WTC11 (cell line): ENCODE measurements around the gene WDR49. TPM values are rescaled to one million over a fixed set of nuclear protein-coding genes. Genes with fewer than 3 reads are reported as not detected.

Source experiments
- ATAC-seq: fragments of 200-7000 bp; cut with Tn5 transposase; 2 replicates; pipeline ENCODE4 v1.10.0; 2021; ENCODE audit warnings: mild to moderate bottlenecking, moderate library complexity
- CTCF ChIA-PET: fragments of 300-600 bp; sonication (Branson Sonifier 250); formaldehyde crosslinking; loops from one replicate; lab custom pipeline; 2021; ENCODE audit warnings: antibody characterized with exemption; lab: Charles Lee
- POLR2A ChIA-PET: fragments of 350-600 bp; sonication (Branson Sonifier 250); formaldehyde crosslinking; loops from one replicate; lab custom pipeline; 2021; ENCODE audit warnings: antibody characterized with exemption; lab: Charles Lee
- DNase-seq: peaks from one replicate; pipeline ENCODE4 v3.0.0; 2021; ENCODE audit warnings: low spot score
- H3K27ac Mint-ChIP-seq: 2 replicates; pipeline ENCODE4 v1.8.0; 2021; ENCODE audit warnings: mixed read lengths
- H3K27me3 Mint-ChIP-seq: 2 replicates; pipeline ENCODE4 v1.8.0; 2021; ENCODE audit warnings: low read depth, mild to moderate bottlenecking, moderate library complexity, mixed read lengths
- H3K36me3 Mint-ChIP-seq: 2 replicates; pipeline ENCODE4 v1.8.0; 2021; ENCODE audit warnings: mixed read lengths
- H3K4me1 Mint-ChIP-seq: 2 replicates; pipeline ENCODE4 v1.8.0; 2022; ENCODE audit warnings: mixed read lengths
- H3K4me3 Mint-ChIP-seq: 2 replicates; pipeline ENCODE4 v1.8.0; 2021; ENCODE audit warnings: mild to moderate bottlenecking, moderate library complexity, mixed read lengths
- H3K9me3 Mint-ChIP-seq: 2 replicates; pipeline ENCODE4 v1.8.0; 2021; ENCODE audit warnings: mixed read lengths
- ARID4B ChIP-seq: sonication (generic); formaldehyde crosslinking; IDR thresholded peaks from 2 replicates; pipeline ENCODE4 v1.8.0; 2023; ENCODE audit warnings: missing genetic modification reagents, mild to moderate bottlenecking, borderline replicate concordance
- KAT7 ChIP-seq: sonication (generic); formaldehyde crosslinking; IDR thresholded peaks from 2 replicates; pipeline ENCODE4 v1.8.1; 2023; ENCODE audit warnings: missing genetic modification reagents, mild to moderate bottlenecking, borderline replicate concordance
- NFATC4 ChIP-seq: fragments of 250-450 bp; sonication (Bioruptor Pico); IDR thresholded peaks from 2 replicates; pipeline ENCODE4 v1.9.0; 2021; ENCODE audit warnings: mild to moderate bottlenecking
- PRRX2 ChIP-seq: fragments of 250-450 bp; sonication (Bioruptor Pico); IDR thresholded peaks from 2 replicates; pipeline ENCODE4 v1.8.0; 2021; ENCODE audit warnings: mild to moderate bottlenecking
- TP53 ChIP-seq: sonication (generic); formaldehyde crosslinking; IDR thresholded peaks from 2 replicates; pipeline ENCODE4 v1.8.1; 2023; ENCODE audit warnings: mild to moderate bottlenecking, missing genetic modification reagents
- ZBTB21 ChIP-seq: sonication (generic); formaldehyde crosslinking; IDR thresholded peaks from 2 replicates; pipeline ENCODE4 v1.8.1; 2023; ENCODE audit warnings: mild to moderate bottlenecking, missing genetic modification reagents, borderline replicate concordance
- ZNF232 ChIP-seq: sonication (generic); formaldehyde crosslinking; IDR thresholded peaks from 2 replicates; pipeline ENCODE4 v1.8.0; 2022; ENCODE audit warnings: mild to moderate bottlenecking, missing genetic modification reagents
- ZNF317 ChIP-seq: sonication (generic); formaldehyde crosslinking; IDR thresholded peaks from 2 replicates; pipeline ENCODE4 v1.8.1; 2023; ENCODE audit warnings: low read depth, mild to moderate bottlenecking, moderate library complexity, missing genetic modification reagents, borderline replicate concordance
- ZNF423 ChIP-seq: fragments of 250-450 bp; sonication (Bioruptor Pico); IDR thresholded peaks from 2 replicates; pipeline ENCODE4 v2.1.2; 2022; ENCODE audit warnings: mild to moderate bottlenecking, moderate library complexity
- ZNF512 ChIP-seq: sonication (generic); formaldehyde crosslinking; IDR thresholded peaks from 2 replicates; pipeline ENCODE4 v1.8.1; 2022; ENCODE audit warnings: missing genetic modification reagents, borderline replicate concordance
- ZNF532 ChIP-seq: fragments of 250-450 bp; sonication (Bioruptor Pico); IDR thresholded peaks from 2 replicates; pipeline ENCODE4 v1.9.0; 2021; ENCODE audit warnings: mild to moderate bottlenecking, borderline replicate concordance
- ZNF671 ChIP-seq: fragments of 250-450 bp; sonication (Bioruptor Pico); IDR thresholded peaks from 2 replicates; pipeline ENCODE4 v1.8.0; 2021; ENCODE audit warnings: mild to moderate bottlenecking
- total RNA-seq: library from RNA; stranded (reverse); gene quantifications from 3 replicates; pipeline ENCODE4 v1.2.3, GENCODE V29; 2021

WDR49 gene
- total RNA-seq, 1 experiment from 2014 or later = 0.92 TPM

DNA sequence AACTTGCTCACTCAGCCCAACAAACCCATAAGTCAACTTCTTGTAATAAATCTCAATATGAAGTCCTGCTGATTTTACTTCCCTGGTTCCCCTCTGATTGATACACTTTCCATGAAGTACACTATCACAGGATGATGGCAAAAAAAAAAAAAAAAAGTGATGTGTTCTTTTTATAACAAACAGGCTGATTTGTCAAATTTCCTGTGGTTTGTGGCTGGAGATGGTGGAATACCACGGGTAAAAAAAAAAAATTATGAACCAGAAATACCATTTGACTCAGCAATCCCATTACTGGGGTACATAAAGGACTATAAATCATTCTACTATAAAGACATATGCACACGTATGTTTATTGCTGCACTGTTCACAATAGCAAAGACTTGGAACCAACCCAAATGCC lies 169.2 kb downstream of the WDR49 start (continued):
- TF ChIP-seq ZNF532 (no peak), PRRX2 (CRISPR knock-in tag) (no peak), ARID4B (CRISPR knock-in tag) (no peak), ZNF317 (no peak), TP53 (CRISPR knock-in tag) (no peak), ZNF512 (CRISPR knock-in tag) (no peak)

GRCh38 chr3:167483708-167484475 lies 169.8 kb downstream of the WDR49 start:
- Mint-ChIP-seq H3K27me3 (no peaks in the 10 kb centered on the region), H3K4me3 (no peak overlapping the region), H3K27ac (no peak overlapping the region), H3K36me3 (no peaks in the 10 kb centered on the region), H3K9me3 (peaks cover 15% of the 10 kb centered on the region), H3K4me1 (no peaks in the 10 kb centered on the region)
- ChIA-PET POLR2A (no interaction called here), CTCF (no interaction called here)
- no peak for DNase-seq
- TF ChIP-seq ZNF512 (CRISPR knock-in tag) (no peak), ZNF532 (no peak), NFATC4 (CRISPR knock-in tag) (no peak), ZNF232 (CRISPR knock-in tag) (no peak), ZNF423 (CRISPR knock-in tag) (no peak), KAT7 (no peak), ZNF671 (CRISPR knock-in tag) (no peak), ZBTB21 (CRISPR knock-in tag) (no peak)
- no peak for ATAC-seq
